OCI-LY1 (cell line): Measurements from ENCODE around the gene FHL3.

Source experiments
- CTCF ChIP-seq: fragments of 200-600 bp; sonication (generic), shearing (Covaris generic); IDR thresholded peaks from 2 replicates; pipeline ENCODE4 v1.5.1; 2017; ENCODE audit warnings: mild to moderate bottlenecking, antibody characterized with exemption, low read length, moderate library complexity, mixed read lengths
- EZH2 ChIP-seq: fragments of 200-600 bp; sonication (generic), shearing (Covaris generic); IDR thresholded peaks from 2 replicates; pipeline ENCODE4 v1.8.0; 2017; ENCODE audit warnings: borderline replicate concordance, mixed run types, mild to moderate bottlenecking, antibody characterized with exemption, low read length, moderate library complexity, mixed read lengths

DNA sequence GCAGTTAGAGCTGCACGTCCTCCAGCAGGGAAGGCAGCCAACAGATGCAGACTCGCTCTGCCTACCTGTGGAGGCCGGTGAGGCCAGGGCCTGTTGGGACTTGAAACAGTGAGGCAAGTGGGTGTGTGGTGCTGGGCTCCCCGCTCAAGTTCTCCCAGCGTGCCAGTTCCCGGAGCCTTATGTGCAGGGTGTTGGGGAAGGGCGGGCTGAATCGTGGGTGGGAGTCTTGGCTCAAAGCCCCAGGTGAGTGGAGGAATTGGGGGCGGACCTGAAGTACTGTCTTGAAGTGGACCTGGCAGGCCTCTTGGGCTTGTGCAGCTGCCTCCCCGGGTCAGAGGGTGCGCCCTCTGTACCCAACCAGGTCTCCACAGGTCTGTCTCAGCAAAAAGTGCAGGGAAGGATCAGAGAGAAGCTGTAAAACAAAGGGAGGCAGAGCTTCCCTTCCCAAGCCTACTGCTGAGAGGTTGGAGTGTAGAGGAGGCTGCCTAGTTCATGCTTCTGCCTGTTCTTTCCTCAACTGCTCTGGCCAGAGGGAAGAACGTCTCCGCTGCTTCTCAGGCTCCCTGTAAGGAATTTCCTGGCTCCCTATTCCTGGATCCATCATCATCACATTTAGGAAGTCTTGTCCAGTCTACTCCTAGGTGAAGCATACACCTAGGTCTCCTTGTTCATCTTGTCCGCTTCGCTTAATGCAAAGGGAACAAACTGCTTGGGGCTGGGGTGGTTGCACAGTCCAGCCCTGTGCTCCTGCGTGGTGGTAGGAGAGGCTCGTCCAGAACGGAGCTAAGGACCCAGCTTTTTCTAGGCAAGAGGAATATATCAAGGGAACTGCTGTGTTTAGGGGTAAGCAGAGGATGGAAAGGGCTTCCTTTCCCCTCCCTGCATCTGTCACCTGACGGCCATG is 22.1 kb upstream of the FHL3 start:
- TF ChIP-seq CTCF, result no peak
- TF ChIP-seq EZH2, result no peak
